Urinary bladder (tissue), 4 donors: ENCODE measurements around the gene SRGAP2B. TPM values are rescaled to one million over a fixed set of nuclear protein-coding genes. Genes with fewer than 3 reads are reported as not detected.
"Not testable (repeated sequence)": the region's sequence is repeated elsewhere in the genome, so short reads cannot be mapped to it uniquely, and the experiment has no call there.

ENCODE experiments used
- DNase-seq: peaks from one replicate; pipeline ENCODE4 v3.0.0-alpha.2; 2015; ENCODE audit errors: extremely low spot score
- H3K27ac ChIP-seq: one replicate; pipeline ENCODE4 v1.5.1; 2013; ENCODE audit warnings: low read depth, mild to moderate bottlenecking, moderate library complexity
- H3K36me3 ChIP-seq: one replicate; pipeline ENCODE4 v1.6.1; 2013; ENCODE audit warnings: mild to moderate bottlenecking, moderate library complexity; ENCODE audit not compliant: insufficient read depth
- H3K4me1 ChIP-seq: one replicate; pipeline ENCODE4 v1.6.1; 2013; ENCODE audit warnings: mild to moderate bottlenecking, moderate library complexity; ENCODE audit not compliant: insufficient read depth
- H3K4me3 ChIP-seq: one replicate; pipeline ENCODE4 v1.5.1; 2013; ENCODE audit warnings: low read depth, low read length
- WGBS: extraction: QIAGEN DNeasy Blood & Tissue Kit; methylation state at CpG from one replicate; pipeline ENCODE4 v1.1.7; 2013; 5-methylcytosine and 5-hydroxymethylcytosine counted together
- polyA plus RNA-seq: library from polyadenylated mRNA; stranded (reverse); fragments of 200-250 nt; gene quantifications from one replicate; pipeline ENCODE4 v1.2.3, GENCODE V29; 2013
- total RNA-seq: library from RNA; depleted of rRNA; stranded (reverse); fragments of >200 nt; gene quantifications from one replicate; pipeline ENCODE4 v1.2.3, GENCODE V29; 2014
- donor health status: healthy with polysubstance abuse.
- donor health status: healthy.

SRGAP2B gene
- total and polyA plus RNA-seq, 2 donors: 17.6 to 26.9 TPM

- not testable (repeated sequence) for H3K27ac ChIP-seq, DNase-seq, H3K4me3 ChIP-seq, H3K36me3 ChIP-seq, H3K4me1 ChIP-seq
- no CpG with 5 or more reads among the region's 8 CpGs for WGBS
Observed at GRCh38 chr1:144946525-144947480, 148.3 kb downstream of the SRGAP2B start.

GRCh38 chr1:144941710-144942109 lies 153.4 kb downstream of the SRGAP2B start:
- no CpG with 5 or more reads among the region's 1 CpG for WGBS
- not testable (repeated sequence) for H3K36me3 ChIP-seq, H3K4me3 ChIP-seq, DNase-seq, H3K27ac ChIP-seq, H3K4me1 ChIP-seq

DNA sequence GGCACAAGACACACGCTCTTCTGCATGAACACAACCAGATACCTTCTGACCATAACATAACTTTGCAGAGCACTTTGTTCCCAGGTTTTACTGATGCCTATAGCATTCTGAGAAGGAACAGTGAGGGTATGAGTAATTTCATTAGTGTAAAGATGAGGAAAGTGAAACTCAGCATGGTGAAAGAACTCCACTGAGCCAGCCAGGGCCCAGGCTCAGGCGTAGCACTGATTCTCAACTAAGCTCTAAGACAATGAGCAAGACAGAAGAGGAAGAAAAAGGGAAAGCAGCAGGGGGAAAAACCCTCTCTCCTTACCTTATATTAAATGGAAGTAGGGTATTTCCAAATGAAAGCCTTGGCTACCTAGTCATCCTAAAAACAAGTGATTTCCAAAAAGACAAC lies 155.1 kb downstream of the SRGAP2B start:
- not testable (repeated sequence) for H3K27ac ChIP-seq, H3K4me1 ChIP-seq, H3K4me3 ChIP-seq, DNase-seq, H3K36me3 ChIP-seq
- WGBS: no CpG with 5 or more reads among the region's 2 CpGs

DNA sequence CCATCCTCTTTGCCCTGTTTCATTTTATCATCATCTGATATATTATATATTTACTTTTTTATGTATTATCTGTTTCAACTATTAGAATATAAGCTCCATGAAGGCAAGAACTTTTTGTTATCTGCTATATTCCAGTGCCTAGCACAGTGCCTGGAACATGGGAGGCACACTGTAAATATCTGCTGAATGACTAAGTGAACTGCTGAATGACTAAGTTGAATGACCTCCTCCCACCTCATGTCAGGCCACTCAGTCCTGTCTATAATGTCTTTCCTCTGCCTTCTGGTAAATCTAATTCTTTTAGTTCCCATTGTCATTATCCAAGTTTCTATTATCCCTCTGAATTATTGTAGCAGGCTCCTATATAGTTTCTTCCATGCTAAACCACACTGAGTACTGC lies 156.5 kb downstream of the SRGAP2B start:
- not testable (repeated sequence) for H3K4me3 ChIP-seq, DNase-seq, H3K4me1 ChIP-seq, H3K27ac ChIP-seq, H3K36me3 ChIP-seq

DNA sequence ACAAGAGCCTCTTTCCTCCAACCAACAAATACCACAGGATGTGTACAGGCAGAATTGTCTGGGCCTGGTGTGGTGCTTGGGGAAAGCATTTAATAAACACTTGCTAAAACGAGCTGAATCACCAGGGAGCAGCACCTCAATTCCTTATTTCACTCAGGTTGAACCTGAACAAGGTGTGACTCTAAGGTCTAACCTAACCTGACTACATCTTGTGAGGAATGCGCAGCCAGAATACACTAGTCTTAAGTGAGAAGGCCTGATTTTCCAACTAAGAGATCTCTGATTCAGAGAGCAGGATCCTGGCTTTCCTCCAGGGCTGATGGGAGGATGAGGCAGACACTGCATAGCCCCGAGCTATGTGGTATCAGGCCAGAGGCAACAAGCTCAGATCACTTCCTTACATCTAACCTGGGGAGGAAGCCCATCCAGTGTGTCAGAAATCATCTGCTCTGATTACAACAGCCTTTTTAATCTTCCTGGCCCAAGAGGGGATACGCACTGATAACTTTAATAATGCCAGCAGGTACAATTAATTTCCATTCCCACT lies 158.9 kb downstream of the SRGAP2B start:
- not testable (repeated sequence) for H3K27ac ChIP-seq, H3K36me3 ChIP-seq, DNase-seq, H3K4me1 ChIP-seq, H3K4me3 ChIP-seq
- 100% methylated on average over 1 of the region's 4 CpGs for WGBS

GRCh38 chr1:144935310-144935709 lies 159.8 kb downstream of the SRGAP2B start:
- not testable (repeated sequence) for H3K4me3 ChIP-seq, H3K36me3 ChIP-seq, H3K4me1 ChIP-seq, DNase-seq, H3K27ac ChIP-seq
- WGBS: no CpG with 5 or more reads among the region's 3 CpGs

DNA sequence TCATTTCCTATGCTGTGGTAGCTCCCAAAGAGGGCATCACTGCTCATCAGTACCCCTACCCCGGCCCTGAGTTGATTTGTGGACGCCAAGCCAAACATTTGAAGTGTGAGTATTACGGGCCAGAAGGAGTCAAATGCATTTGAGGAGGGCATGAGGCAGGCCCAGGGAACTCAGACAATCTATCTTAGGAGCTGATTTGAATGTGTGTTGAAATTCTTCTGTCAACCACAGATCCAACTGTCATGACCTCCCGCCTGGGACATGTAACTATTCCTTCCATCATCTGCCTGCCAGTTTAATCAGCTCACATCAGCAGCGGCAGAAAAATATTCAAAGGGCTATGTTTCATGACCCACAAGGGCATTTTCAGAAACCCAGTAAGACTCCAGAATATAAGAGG lies 162.1 kb downstream of the SRGAP2B start:
- H3K36me3 ChIP-seq, DNase-seq, H3K4me1 ChIP-seq, H3K4me3 ChIP-seq, H3K27ac ChIP-seq: not testable (repeated sequence)
- WGBS: 79% methylated on average over 5 of the region's 5 CpGs

DNA sequence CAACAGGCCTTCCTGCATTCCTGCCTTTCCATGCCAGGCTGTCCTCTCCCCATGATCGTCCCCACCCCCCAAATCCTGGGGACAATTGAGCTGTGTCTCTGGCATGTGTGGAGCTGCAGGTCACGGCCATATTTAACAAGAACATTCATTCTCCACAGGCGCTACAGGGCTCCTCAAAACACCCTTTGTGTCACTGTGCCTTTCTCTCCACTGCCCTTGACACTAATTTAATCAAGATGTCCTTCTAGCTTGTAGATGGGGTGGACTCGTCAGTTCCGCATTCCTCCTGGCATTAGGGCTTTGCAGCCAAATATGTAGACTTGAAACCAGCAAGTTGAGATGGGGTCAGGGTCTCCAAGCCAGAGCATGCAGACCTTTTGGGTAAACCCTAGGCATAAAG lies 163.0 kb downstream of the SRGAP2B start:
- 95% methylated on average over 4 of the region's 5 CpGs for WGBS

DNA sequence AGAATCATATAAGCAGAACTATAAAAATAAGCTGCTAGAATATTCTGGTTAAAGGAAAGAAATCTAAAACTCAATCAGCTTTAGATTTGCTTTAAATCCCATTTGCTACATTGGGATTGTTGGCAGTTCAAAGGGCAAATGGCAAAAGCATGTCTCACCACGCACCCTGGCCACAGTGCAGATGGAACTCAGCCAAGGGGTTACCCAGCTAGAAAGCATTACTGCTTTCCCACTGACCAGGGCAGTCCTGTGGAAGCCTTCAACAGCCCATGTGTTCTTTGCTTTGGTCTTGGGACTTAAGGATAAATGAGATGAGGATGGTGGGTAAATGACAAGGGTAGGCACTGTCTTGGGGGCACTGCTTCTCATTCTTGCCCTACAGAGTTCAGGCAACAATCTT lies 163.6 kb downstream of the SRGAP2B start:
- H3K4me3 ChIP-seq, H3K4me1 ChIP-seq, H3K36me3 ChIP-seq, H3K27ac ChIP-seq, DNase-seq: not testable (repeated sequence)
- 50% methylated on average over 1 of the region's 1 CpG for WGBS

More for the DNA sequence above, 163.0 kb downstream of the SRGAP2B start:
- not testable (repeated sequence) for DNase-seq, H3K27ac ChIP-seq, H3K4me1 ChIP-seq, H3K36me3 ChIP-seq, H3K4me3 ChIP-seq

DNA sequence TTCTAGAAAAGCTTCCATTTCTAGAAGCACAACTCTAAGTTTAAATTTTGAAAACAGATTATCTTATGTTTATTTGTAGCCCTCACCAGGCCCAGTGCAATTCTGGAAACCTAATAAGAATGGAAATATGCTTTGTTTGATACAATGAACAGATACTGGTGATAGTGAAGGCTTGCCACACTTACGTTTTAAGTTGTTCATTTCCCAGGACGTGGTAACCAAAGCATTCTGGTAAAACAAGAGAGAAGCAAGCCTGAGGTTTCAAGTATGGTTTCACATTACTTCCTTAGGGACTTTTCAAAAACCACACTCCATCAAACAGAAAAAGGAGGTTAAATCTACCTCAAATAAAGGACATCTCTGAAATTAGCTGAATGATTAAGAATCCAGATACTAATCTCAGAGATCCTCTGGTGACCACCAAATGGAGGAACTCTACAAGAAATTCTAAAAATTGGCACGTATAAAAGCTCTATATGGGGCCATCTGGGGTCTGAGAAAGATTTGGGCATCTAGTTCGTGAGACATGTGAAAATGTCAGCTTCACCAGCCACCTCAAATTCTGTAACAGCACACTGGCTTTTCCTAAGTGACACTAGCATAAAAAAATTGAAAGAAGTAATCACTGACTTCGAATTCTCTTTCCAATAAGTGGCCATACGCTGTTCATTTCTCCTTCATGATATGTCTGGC lies 164.9 kb downstream of the SRGAP2B start:
- not testable (repeated sequence) for H3K27ac ChIP-seq, DNase-seq, H3K4me1 ChIP-seq, H3K4me3 ChIP-seq, H3K36me3 ChIP-seq
- 98% methylated on average over 3 of the region's 6 CpGs for WGBS

GRCh38 chr1:144927292-144927691 lies 167.8 kb downstream of the SRGAP2B start:
- WGBS: 79% methylated on average over 1 of the region's 1 CpG
- H3K27ac ChIP-seq, H3K4me3 ChIP-seq, H3K36me3 ChIP-seq, DNase-seq, H3K4me1 ChIP-seq: not testable (repeated sequence)

GRCh38 chr1:144923640-144924039 lies 171.5 kb downstream of the SRGAP2B start:
- WGBS: no CpG with 5 or more reads among the region's 5 CpGs

DNA sequence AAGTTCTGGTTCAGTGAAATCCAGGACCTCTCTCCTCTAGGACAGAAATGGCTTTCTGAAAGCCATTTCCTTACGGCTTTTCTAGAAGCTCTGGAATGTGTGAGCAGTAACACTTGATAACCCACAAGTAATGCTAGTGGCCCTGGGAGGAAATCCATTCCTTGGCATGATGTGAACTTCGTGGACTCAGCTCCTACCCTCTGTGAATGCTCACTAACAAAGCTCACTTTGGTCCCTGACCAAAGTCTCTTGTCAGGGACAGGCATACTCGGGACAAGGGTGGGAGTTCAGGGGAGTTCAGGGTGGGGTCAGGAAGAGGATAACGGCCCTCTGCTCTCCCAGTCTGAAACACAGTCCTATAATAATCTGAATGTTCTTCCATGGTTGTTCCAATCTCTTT lies 172.3 kb downstream of the SRGAP2B start:
- not testable (repeated sequence) for H3K36me3 ChIP-seq, H3K4me1 ChIP-seq, H3K4me3 ChIP-seq, DNase-seq, H3K27ac ChIP-seq
- WGBS: 86% methylated on average over 3 of the region's 4 CpGs

More at GRCh38 chr1:144923640-144924039, 171.5 kb downstream of the SRGAP2B start:
- not testable (repeated sequence) for H3K27ac ChIP-seq, DNase-seq, H3K4me1 ChIP-seq, H3K4me3 ChIP-seq, H3K36me3 ChIP-seq

- H3K27ac ChIP-seq, DNase-seq, H3K4me1 ChIP-seq, H3K36me3 ChIP-seq, H3K4me3 ChIP-seq: not testable (repeated sequence)
Observed at GRCh38 chr1:144919106-144919505, 176.0 kb downstream of the SRGAP2B start.
